Gastrocnemius medialis (tissue), 4 donors: ENCODE results near the gene ZNF76.

Experiments used
- CTCF ChIP-seq, 5 experiments: fragments of 450-650 bp in 3 of 5; fragments of 200-600 bp in 2 of 5; sonication (generic) in 2 of 5; IDR thresholded peaks in 4 of 5; conservative IDR thresholded peaks in 1 of 5; 1 replicate in 4 of 5; 2 replicates in 1 of 5; pipeline ENCODE4 v1.5.1; 2016 to 2019; ENCODE audit warnings: antibody characterized with exemption in 5 of 5, mild to moderate bottlenecking in 3 of 5, moderate library complexity in 3 of 5
- POLR2A ChIP-seq, 2 donors: fragments of 450-650 bp; IDR thresholded peaks; one replicate each; pipeline ENCODE4 v1.6.1; 2017; ENCODE audit warnings: antibody characterized with exemption in 2 of 2, mild to moderate bottlenecking in 2 of 2, moderate library complexity in 2 of 2

DNA sequence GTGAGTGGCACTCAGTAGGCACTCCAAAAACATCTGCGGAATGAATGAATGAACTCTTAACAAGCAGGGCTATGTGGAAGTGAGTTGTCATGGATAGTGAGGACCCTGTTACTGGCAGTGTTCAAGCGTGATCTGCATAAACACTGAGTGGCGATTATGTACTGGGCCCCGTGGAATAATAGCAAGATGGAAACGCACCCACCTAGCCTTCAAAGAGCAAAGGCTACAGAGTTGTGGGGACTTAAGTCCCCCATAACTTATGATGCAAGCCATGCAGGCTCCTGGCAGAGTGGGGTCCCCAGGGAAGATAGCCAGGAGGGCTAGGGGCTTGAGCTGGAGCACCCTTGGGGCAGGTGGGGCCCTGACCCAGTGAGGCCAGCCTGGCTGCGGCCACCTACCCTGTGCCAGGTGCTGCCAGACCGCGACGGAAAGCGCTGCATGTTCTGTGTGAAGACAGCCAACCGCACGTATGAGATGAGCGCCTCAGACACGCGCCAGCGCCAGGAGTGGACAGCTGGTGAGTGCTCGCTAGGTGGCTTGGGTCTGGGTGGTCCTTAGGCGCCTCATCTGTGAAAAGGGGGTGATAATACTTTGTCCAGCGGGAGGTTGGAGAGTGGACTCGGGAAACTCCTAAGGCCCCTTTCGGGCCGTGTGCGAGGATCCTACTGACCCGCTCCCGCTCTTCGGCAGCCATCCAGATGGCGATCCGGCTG, 58.1 kb downstream of the ZNF76 start:
- TF ChIP-seq POLR2A (IDR thresholded peaks at IDR 0.05) (no peak), CTCF (IDR thresholded peaks at IDR 0.05 in 4 of 5, conservative IDR thresholded peaks at IDR 0.05 in 1 of 5) (no peak)
